Cardiac ventricle fibroblast (primary cell): ENCODE measurements around the gene GATAD1. TPM values are rescaled to one million over a fixed set of nuclear protein-coding genes. Genes with fewer than 3 reads are reported as not detected.

Source experiments
- total RNA-seq: library from RNA; depleted of rRNA; stranded (reverse); fragments of >200 nt; gene quantifications from 2 replicates; pipeline ENCODE4 v1.2.3, GENCODE V29; 2015

Gene GATAD1
- 18.0 and 19.5 TPM in 2 replicates for total RNA-seq

GRCh38 chr7:92447345-92448204 is at the start of gene GATAD1:
Gene GATAD1, plus strand, starts transcription at chr7:92447482. Its CDS starts 248 bp downstream, at chr7:92447730.

GRCh38 chr7:92477681-92478080 is 30.4 kb downstream of the GATAD1 start, which contains the start of gene ERVW-1:
Gene ERVW-1, minus strand, starts transcription at chr7:92477946. Its CDS starts 7,565 bp downstream, at chr7:92470381.

Other genes starting within 250 kb of the GATAD1 start
- 41.2 and 47.6 TPM in 2 replicates for gene KRIT1, start 201.6 kb upstream of the GATAD1 start, total RNA-seq
- 23.8 and 29.0 TPM in 2 replicates for gene ANKIB1, start 201.5 kb upstream of the GATAD1 start, total RNA-seq
- not detected in 2 replicates for gene ERVW-1, start 30.5 kb downstream of the GATAD1 start, total RNA-seq
- gene PEX1, start 81.0 kb downstream of the GATAD1 start, total RNA-seq = 6.9 and 11.9 TPM in 2 replicates
- gene RBM48, start 81.3 kb downstream of the GATAD1 start, total RNA-seq = 7.1 and 10.4 TPM in 2 replicates
- 10.3 and 12.4 TPM in 2 replicates for gene FAM133B, start 142.9 kb downstream of the GATAD1 start, total RNA-seq